DMS53 treated with DMSO at 0.1 percent for 48 hours (cell line): ENCODE data around the gene EFEMP1.
"Not testable (repeated sequence)": the region's sequence is repeated elsewhere in the genome, so short reads cannot be mapped to it uniquely, and the experiment has no call there.

Source experiments
- DNase-seq: peaks from one replicate; lab custom pipeline; 2025; ENCODE audit not compliant: unreplicated experiment; lab: John Stamatoyannopoulos, UW

Gene EFEMP1

GRCh38 chr2:55838117-55838516 lies 85.5 kb downstream of the EFEMP1 start:
- not testable (repeated sequence) for DNase-seq

GRCh38 chr2:55837073-55837472 lies 86.5 kb downstream of the EFEMP1 start:
- DNase-seq = no peak

GRCh38 chr2:55831671-55832410 lies 91.7 kb downstream of the EFEMP1 start:
- not testable (repeated sequence) for DNase-seq

GRCh38 chr2:55827855-55828254 lies 95.7 kb downstream of the EFEMP1 start:
- DNase-seq = no peak

- DNase-seq = not testable (repeated sequence)
Measured at GRCh38 chr2:55827428-55827827, 96.2 kb downstream of the EFEMP1 start.

GRCh38 chr2:55826246-55826645 lies 97.3 kb downstream of the EFEMP1 start:
- DNase-seq = no peak

GRCh38 chr2:55824551-55825096 lies 99.0 kb downstream of the EFEMP1 start:
- no peak for DNase-seq
